GM12892 (cell line): Measurements from ENCODE around the gene HOXA5.

Experiments
- POLR2A ChIP-seq: IDR thresholded peaks from 2 replicates; pipeline ENCODE4 v1.6.1; 2011; ENCODE audit warnings: low read depth, low read length, control low read depth
- POLR2AphosphoS5 ChIP-seq: IDR thresholded peaks from 2 replicates; pipeline ENCODE4 v1.6.1; 2011; ENCODE audit warnings: low read depth, low read length, control low read depth

DNA sequence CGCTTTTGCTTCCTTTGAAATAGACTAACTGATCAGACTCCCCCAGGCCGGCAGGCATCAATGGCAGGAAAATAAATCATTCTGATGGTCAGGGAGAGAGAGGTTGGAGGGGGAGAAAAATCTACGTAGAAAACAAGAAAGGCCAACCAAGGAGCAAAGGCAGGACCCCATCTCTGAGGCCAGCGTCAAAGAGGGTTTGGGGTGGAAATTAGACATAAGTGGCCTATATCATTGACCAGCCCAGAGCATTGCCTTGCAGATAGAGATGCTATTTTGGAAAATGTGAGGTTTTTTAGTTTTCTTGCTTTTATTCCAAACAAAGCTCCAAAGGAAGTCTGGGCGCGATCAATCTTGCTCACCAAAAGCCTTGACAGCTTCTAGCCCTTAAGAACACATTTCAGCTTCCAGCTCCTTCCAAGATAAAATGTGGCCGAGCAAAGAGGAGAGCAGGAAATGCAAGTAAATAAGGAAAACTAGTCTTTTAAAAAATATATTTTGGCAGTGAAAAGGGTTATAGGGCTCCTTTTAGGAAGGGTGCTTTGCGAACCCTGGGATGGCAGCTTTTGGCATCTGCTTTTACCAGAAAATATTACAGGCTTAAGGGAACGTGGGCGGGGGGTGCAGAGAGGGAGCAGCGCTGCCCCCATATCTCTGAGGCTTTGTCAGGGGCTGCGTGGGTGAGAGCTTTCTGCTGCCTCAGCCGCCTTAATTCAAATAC lies 39.0 kb downstream of the HOXA5 start:
- TF ChIP-seq POLR2A: no peak
- TF ChIP-seq POLR2AphosphoS5: no peak
